SJSA1 (cell line): ENCODE measurements around the gene TTC27. TPM values are rescaled to one million over a fixed set of nuclear protein-coding genes. Genes with fewer than 3 reads are reported as not detected.

Experiments
- DNase-seq, 2 experiments: peaks; one replicate each; pipeline ENCODE4 v3.0.0-alpha.2; 2015 to 2020; ENCODE audit warnings: low spot score in 2 of 2, low read depth in 1 of 2
- H3K27ac ChIP-seq: fragments of 250-450 bp; sonication (Bioruptor Pico); 2 replicates; pipeline ENCODE4 v1.5.1; 2020; ENCODE audit warnings: mild to moderate bottlenecking, moderate library complexity
- H3K27me3 ChIP-seq: fragments of 250-450 bp; sonication (Bioruptor Pico); replicated peaks from 2 replicates; pipeline ENCODE4 v1.5.1; 2020; ENCODE audit warnings: mild to moderate bottlenecking, moderate library complexity
- H3K36me3 ChIP-seq: fragments of 250-450 bp; sonication (Bioruptor Pico); 2 replicates; pipeline ENCODE4 v1.5.1; 2020; ENCODE audit warnings: mild to moderate bottlenecking
- H3K4me1 ChIP-seq: fragments of 250-450 bp; sonication (Bioruptor Pico); replicated peaks from 2 replicates; pipeline ENCODE4 v1.6.1; 2021; ENCODE audit warnings: mild to moderate bottlenecking
- H3K4me3 ChIP-seq: fragments of 250-450 bp; sonication (Bioruptor Pico); 2 replicates; pipeline ENCODE4 v1.5.1; 2020; ENCODE audit warnings: mild to moderate bottlenecking
- H3K9me3 ChIP-seq: fragments of 250-450 bp; sonication (Bioruptor Pico); replicated peaks from 2 replicates; pipeline ENCODE4 v1.5.1; 2020; ENCODE audit warnings: mild to moderate bottlenecking
- total RNA-seq: library from RNA; depleted of rRNA; stranded (reverse); fragments of >200 nt; shearing (Covaris generic); gene quantifications from 2 replicates; pipeline ENCODE4 v1.2.3, GENCODE V29; 2014; rRNA removed

The TTC27 gene
- total RNA-seq: 23.7 and 24.2 TPM in 2 replicates

DNA sequence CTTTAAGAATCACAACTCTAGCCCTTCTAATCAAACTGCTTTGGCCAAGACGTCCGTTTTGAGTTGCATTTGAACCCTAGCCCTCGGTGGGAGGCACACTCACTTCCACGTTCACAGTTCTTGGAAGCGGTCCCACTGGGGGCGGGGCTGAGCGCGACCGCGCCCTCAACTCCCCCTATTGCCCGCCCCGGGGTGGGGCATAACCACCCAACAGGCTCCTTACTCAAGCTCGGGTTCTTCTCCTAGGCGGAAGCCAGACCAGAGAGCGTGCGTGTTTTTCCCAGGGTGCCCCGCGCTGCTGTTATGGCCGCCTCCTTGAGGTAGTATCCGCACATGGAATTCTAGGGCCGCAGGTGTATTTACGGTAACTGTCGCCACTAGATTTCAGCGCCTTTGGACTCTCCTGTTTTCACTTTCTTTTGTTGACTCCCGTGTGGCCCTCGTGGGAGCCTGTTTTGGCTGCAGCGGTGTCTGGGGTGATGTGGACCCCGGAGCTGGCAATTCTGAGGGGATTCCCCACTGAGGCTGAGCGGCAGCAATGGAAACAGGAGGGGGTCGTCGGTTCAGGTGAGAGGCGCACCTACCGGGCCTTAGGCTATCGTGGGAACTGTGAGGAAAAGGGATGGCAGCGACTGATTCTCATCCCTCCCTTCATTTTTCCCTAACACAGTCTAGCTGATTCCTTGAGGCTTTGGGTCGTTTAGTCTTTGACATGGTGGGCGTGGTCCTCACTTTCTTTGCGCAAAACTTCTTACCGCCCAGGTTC lies at the start of gene TTC27:
TTC27 (plus strand) TSS at position 237 of the 766 bp plus-strand sequence; CDS start at position 480, 243 bp downstream.
- Histone ChIP-seq H3K36me3 (peaks cover 12% of the 10 kb centered on the region; the same call in 1 of the 2 replicates), H3K27me3 (no peaks in the 10 kb centered on the region), H3K27ac (0 out of 2 replicates have a peak within 1 kb of the TSS, but pooled peaks have one; percentile 1), H3K9me3 (no peaks in the 10 kb centered on the region), H3K4me3 (peak within 1 kb of the TSS; percentile 55), H3K4me1 (peaks cover 8% of the 10 kb centered on the region)
- DNase-seq: peak; percentile 87 to 97

GRCh38 chr2:32591669-32592463 lies 36.0 kb upstream of the TTC27 start:
- H3K4me3 ChIP-seq: no peak overlapping the region
- H3K36me3 ChIP-seq: peaks cover 13% of the 10 kb centered on the region
- H3K4me1 ChIP-seq: no peaks in the 10 kb centered on the region
- no peaks in the 10 kb centered on the region for H3K9me3 ChIP-seq
- DNase-seq: no peak
- no peaks in the 10 kb centered on the region for H3K27me3 ChIP-seq
- no peak overlapping the region for H3K27ac ChIP-seq

DNA sequence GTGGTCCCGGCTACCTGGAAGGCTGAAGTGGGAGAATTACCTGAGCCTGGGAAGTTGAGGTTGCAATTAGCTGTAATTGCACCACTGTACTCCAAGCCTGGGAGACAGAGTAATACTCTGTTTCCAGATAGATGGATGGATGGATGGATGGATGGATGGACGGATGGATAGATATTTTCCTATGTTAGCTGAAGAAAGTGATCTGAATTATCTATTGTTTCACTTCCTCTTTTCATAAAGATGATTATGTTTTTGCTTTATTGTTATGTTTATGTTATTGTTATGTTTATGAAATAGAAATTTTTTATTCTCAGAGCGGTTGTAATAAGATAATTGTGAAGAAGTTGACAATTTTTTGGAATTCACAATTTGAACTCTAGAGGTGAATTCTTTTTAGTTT lies 33.3 kb upstream of the TTC27 start:
- peaks cover 12% of the 10 kb centered on the region for H3K36me3 ChIP-seq
- no peaks in the 10 kb centered on the region for H3K9me3 ChIP-seq
- H3K27ac ChIP-seq: no peak overlapping the region
- H3K27me3 ChIP-seq: no peaks in the 10 kb centered on the region
- H3K4me1 ChIP-seq: no peaks in the 10 kb centered on the region
- DNase-seq: no peak
- H3K4me3 ChIP-seq: no peak overlapping the region

DNA sequence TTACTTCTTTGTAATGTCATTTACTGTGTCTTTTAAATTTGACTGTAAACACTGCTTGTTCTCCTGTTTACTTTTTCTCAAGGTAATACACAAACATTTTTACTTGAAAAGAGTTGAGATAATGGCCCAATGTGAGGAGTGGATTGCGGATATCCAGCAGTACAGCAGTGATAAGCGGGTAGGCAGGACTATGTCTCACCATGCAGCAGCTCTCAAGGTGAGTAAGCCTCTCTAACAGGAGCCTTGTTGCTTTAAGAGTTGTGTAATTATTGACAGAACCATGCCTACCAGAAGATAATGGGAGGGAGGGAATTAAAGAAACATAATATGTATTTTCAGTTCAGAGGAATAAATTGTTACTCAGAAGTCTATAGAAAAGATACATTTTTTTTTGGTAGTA lies 16.5 kb upstream of the TTC27 start:
- Histone ChIP-seq H3K27me3 (no peaks in the 10 kb centered on the region), H3K9me3 (no peaks in the 10 kb centered on the region), H3K4me3 (no peak overlapping the region), H3K27ac (no peak overlapping the region), H3K4me1 (no peaks in the 10 kb centered on the region), H3K36me3 (peaks cover 68% of the 10 kb centered on the region)
- no peak for DNase-seq

DNA sequence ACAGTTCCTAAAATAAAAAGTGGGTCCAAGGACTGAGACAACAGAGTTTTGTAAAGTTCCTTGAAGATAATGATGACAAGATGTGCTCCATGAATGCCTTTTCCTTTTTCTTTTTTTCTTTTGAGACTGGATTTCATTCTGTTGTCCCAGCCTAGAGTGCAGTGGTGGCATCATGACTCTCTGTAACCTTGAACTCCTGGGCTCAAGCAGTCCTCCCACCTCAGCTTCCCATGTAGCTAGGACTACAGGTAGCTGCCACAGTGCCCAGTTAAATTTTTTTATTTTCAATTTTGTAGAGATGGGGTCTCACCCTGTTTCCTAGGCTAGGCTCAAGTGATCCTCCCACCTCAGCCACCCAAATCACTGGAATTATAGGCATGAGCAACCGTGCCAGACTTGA lies 16.1 kb upstream of the TTC27 start:
- no peak overlapping the region for H3K4me3 ChIP-seq
- no peaks in the 10 kb centered on the region for H3K27me3 ChIP-seq
- no peak for DNase-seq
- no peaks in the 10 kb centered on the region for H3K4me1 ChIP-seq
- peaks cover 71% of the 10 kb centered on the region for H3K36me3 ChIP-seq
- H3K9me3 ChIP-seq: no peaks in the 10 kb centered on the region
- H3K27ac ChIP-seq: no peak overlapping the region

DNA sequence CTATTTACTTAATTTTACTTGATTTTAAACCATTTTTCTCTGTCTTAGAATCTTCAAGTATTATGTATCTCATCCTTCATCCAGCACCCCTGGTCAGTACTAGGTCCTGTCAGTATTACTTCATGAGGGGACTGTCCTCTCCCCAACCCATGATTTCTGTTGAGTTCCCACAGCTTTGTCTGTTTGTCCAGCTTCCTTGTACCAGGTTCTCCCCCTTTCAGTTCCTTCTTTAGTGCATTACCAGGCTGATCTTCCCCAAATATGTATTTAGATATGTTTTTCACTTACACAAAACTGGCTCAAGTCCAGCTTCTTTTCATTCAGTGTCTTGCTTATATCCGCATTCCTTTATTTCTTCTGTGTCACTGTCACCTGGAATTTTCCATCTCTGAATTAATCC lies 13.8 kb upstream of the TTC27 start:
- DNase-seq: no peak
- H3K4me3 ChIP-seq: no peak overlapping the region
- H3K36me3 ChIP-seq: peaks cover 73% of the 10 kb centered on the region
- H3K9me3 ChIP-seq: no peaks in the 10 kb centered on the region
- H3K27me3 ChIP-seq: no peaks in the 10 kb centered on the region
- H3K4me1 ChIP-seq: no peaks in the 10 kb centered on the region
- H3K27ac ChIP-seq: no peak overlapping the region

DNA sequence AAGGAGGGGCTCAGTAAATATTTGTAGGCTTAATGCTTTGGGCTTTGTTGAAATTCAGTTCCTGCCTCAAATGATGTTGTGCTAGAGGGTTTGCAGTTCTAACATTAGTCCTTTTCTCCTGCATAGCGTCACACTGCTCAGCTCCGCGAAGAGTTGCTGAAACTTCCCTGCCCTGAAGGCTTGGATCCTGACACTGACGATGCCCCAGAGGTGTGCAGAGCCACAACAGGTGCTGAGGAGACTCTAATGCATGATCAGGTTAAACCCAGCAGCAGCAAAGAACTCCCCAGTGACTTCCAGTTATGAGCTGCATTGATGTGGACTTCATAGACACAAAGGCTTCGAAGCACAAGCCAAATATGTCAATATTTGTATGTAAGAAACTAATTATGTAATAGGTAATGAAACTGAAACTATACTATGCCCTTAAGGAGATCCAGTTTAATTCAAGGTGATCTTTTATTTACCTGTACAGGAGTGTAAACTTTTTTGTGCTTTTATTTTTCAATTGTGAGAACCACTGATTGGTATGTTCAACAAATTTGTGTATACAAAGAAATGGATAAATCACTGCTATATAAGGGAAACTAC lies 10.2 kb upstream of the TTC27 start:
- no peaks in the 10 kb centered on the region for H3K9me3 ChIP-seq
- no peaks in the 10 kb centered on the region; the same call in 1 of the 2 replicates for H3K4me1 ChIP-seq
- H3K36me3 ChIP-seq: peaks cover 59% of the 10 kb centered on the region
- no peak for DNase-seq
- no peak overlapping the region for H3K4me3 ChIP-seq
- no peak overlapping the region for H3K27ac ChIP-seq
- no peaks in the 10 kb centered on the region for H3K27me3 ChIP-seq

- DNase-seq: no peak
- H3K27me3 ChIP-seq: no peaks in the 10 kb centered on the region
- H3K36me3 ChIP-seq: peaks cover 16% of the 10 kb centered on the region
- no peaks in the 10 kb centered on the region for H3K9me3 ChIP-seq
- H3K27ac ChIP-seq: no peak overlapping the region
- peaks cover 3% of the 10 kb centered on the region; the same call in 1 of the 2 replicates for H3K4me1 ChIP-seq
- no peak overlapping the region for H3K4me3 ChIP-seq
Measured at GRCh38 chr2:32622570-32623310, 5.1 kb upstream of the TTC27 start.

DNA sequence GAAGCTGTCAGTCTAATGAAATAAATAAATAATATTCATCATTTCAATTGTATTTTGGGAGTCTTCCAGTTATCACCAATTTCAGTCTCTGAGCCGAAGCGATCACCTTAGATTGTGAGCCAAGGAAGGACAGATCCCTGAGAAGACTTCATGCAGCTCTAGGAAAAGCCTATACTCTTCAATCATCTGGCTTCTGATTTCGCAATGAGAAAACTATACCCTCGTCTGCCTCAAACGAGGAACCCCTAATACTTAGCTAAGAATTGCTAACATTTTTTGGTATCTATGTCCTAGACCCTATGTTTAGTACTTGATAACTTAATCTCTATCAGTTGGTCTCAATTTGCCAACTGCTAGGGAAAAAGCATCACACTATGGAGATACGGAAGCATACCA lies 4.5 kb upstream of the TTC27 start:
- Histone ChIP-seq H3K4me1 (peaks cover 3% of the 10 kb centered on the region; the same call in 1 of the 2 replicates), H3K27ac (no peak overlapping the region), H3K4me3 (no peak overlapping the region), H3K36me3 (peaks cover 13% of the 10 kb centered on the region), H3K27me3 (no peaks in the 10 kb centered on the region), H3K9me3 (no peaks in the 10 kb centered on the region)
- no peak for DNase-seq

DNA sequence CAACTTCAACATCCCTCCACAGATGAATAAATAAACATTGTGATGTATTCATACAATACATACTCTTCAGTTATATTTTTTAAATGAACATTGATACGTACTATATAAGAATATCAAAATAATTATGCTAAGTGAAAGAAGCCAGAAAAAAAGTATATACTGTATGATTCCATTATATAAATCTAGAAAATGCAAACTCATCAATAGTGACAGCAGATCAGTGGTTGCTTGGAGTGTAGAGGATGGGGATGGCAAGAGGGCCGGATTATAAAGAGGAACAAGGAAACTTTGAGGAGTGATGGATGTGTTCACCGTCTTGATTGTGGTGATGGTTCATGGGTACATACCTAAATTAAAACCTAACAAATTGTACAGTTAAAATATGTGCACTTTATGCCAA lies 3.0 kb upstream of the TTC27 start:
- Histone ChIP-seq H3K9me3 (no peaks in the 10 kb centered on the region), H3K4me3 (no peak overlapping the region), H3K36me3 (peaks cover 6% of the 10 kb centered on the region), H3K4me1 (peaks cover 8% of the 10 kb centered on the region), H3K27ac (no peak overlapping the region), H3K27me3 (no peaks in the 10 kb centered on the region)
- DNase-seq: no peak

DNA sequence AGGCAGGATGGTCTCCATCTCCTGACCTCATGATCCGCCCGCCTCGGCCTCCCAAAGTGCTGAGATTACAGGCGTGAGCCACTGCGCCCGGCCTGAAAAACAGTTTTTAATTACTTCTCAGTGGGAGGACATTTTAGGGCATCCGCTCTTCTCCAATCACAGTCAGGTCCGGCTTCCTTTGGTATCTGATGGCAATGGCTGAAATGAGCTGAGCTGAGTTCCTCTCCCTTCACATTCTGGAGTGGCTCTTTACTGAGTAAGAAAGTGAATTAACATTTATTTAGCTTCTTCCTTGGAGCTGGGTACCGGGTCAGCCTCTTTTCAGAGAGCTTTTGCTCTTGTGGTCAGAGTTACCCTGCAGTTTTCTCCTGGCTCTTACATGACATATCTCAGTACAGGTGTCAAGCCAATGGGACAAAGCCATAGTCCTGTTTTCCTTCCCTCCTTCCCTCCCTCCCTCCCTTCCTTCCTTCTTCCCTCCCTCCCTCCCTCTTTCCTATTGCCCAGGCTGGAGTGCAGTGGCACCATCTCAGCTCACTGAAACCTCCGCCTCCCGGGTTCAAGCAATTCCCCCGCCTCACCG lies 1.1 kb upstream of the TTC27 start:
- Histone ChIP-seq H3K4me3 (no peak overlapping the region), H3K27ac (no peak overlapping the region), H3K9me3 (no peaks in the 10 kb centered on the region), H3K27me3 (no peaks in the 10 kb centered on the region), H3K36me3 (peaks cover 12% of the 10 kb centered on the region; the same call in 1 of the 2 replicates), H3K4me1 (peaks cover 8% of the 10 kb centered on the region)
- DNase-seq: no peak

- Histone ChIP-seq H3K9me3 (no peaks in the 10 kb centered on the region), H3K4me3 (peak overlapping the region; percentile 55), H3K27me3 (no peaks in the 10 kb centered on the region), H3K27ac (no peak overlapping the region), H3K36me3 (peaks cover 12% of the 10 kb centered on the region; the same call in 1 of the 2 replicates), H3K4me1 (peaks cover 8% of the 10 kb centered on the region)
- peak in 1 of 2 experiments; percentile 46 for DNase-seq
Measured at GRCh38 chr2:32627441-32627813, 423 bp upstream of the TTC27 start.

DNA sequence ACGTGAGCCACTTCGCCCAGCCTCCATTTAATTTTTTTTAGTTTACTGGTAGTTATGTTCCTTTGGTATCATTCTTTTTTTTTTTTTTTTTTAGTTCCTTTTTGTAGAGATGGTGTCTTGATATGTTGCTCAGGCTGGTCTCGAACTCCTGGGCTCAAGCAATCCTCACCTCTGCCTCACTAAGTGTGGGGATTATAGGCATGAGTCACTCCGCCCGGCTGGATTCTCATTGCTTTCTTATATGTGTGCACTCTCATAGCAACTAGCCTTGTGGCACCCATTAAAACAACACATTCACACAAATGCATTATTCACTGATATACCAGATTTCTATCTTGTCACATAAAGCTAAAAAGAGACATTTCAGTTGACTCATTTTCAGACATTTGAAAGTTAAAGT lies 4.2 kb downstream of the TTC27 start:
- Histone ChIP-seq H3K4me3 (no peak overlapping the region), H3K27ac (no peak overlapping the region), H3K27me3 (no peaks in the 10 kb centered on the region), H3K36me3 (peaks cover 26% of the 10 kb centered on the region), H3K9me3 (no peaks in the 10 kb centered on the region), H3K4me1 (peaks cover 8% of the 10 kb centered on the region)
- no peak for DNase-seq
